GM21390 (cell line): Measurements from ENCODE around the gene FGFR1OP2.

Source experiments
- ATAC-seq: cut with Tn5 transposase; IDR thresholded peaks from one replicate; pipeline ENCODE4 v1.9.1; 2021; ENCODE audit not compliant: unreplicated experiment

The FGFR1OP2 gene

GRCh38 chr12:27001663-27002062 lies 63.4 kb downstream of the FGFR1OP2 start:
- no peak for ATAC-seq

- ATAC-seq = no peak
These were observed 63.9 kb downstream of the FGFR1OP2 start for GRCh38 chr12:27002141-27002540.

GRCh38 chr12:27003421-27004381 lies 65.4 kb downstream of the FGFR1OP2 start:
- ATAC-seq = no peak

- no peak for ATAC-seq
These were observed 67.2 kb downstream of the FGFR1OP2 start for GRCh38 chr12:27005495-27005894.

- ATAC-seq = no peak
These were observed 68.7 kb downstream of the FGFR1OP2 start for GRCh38 chr12:27006797-27007467.

GRCh38 chr12:27008081-27008480 lies 69.8 kb downstream of the FGFR1OP2 start:
- ATAC-seq = no peak

- no peak for ATAC-seq
These were observed 71.6 kb downstream of the FGFR1OP2 start for GRCh38 chr12:27009881-27010301.

- ATAC-seq = no peak
These were observed 74.1 kb downstream of the FGFR1OP2 start for GRCh38 chr12:27012239-27012981.

- ATAC-seq = no peak
These were observed 74.6 kb downstream of the FGFR1OP2 start for GRCh38 chr12:27012982-27013255.

- peak; percentile 17 for ATAC-seq
These were observed 75.4 kb downstream of the FGFR1OP2 start for GRCh38 chr12:27013611-27014084.

- peak; percentile 79 for ATAC-seq
These were observed 76.0 kb downstream of the FGFR1OP2 start, which contains the start of gene TM7SF3 for GRCh38 chr12:27014085-27014858. TSS of gene TM7SF3 (minus strand) at chr12:27014384. CDS start at chr12:27014168, 216 bp downstream.

- ATAC-seq = no peak
These were observed 76.8 kb downstream of the FGFR1OP2 start for GRCh38 chr12:27014859-27015729.

GRCh38 chr12:27015730-27016076 lies 77.4 kb downstream of the FGFR1OP2 start:
- ATAC-seq = no peak
